ENCODE measurements around the gene WNT7B. TPM values are rescaled to one million over a fixed set of nuclear protein-coding genes. Genes with fewer than 3 reads are reported as not detected.
A peak's percentile ranks its signal among the peaks of the same experiment; 100 is the strongest.

Gene WNT7B
- total RNA-seq, 2 donors from 2014 or later = 0.19 TPM; not detected in 1

- no peaks in the 10 kb centered on the region for H3K9me3 ChIP-seq
- no peak overlapping the region for H3K4me3 ChIP-seq
- H3K4me1 ChIP-seq = peaks cover 0 to 57% of the 10 kb centered on the region in 2 donors
- no peak for TF ChIP-seq CTCF (IDR thresholded peaks at IDR 0.05)
- no peak for DNase-seq (ENCODE audit: low spot score)
- no peaks in the 10 kb centered on the region for H3K36me3 ChIP-seq
- no peaks in the 10 kb centered on the region for H3K27me3 ChIP-seq
- H3K27ac ChIP-seq = peak overlapping the region; percentile 68 to 81
Observed at GRCh38 chr22:45995405-45996101, 18.6 kb upstream of the WNT7B start.

GRCh38 chr22:45994491-45995404 lies 17.8 kb upstream of the WNT7B start:
- DNase-seq (ENCODE audit: low spot score) = peak; percentile 86
- no peaks in the 10 kb centered on the region for H3K36me3 ChIP-seq
- no peaks in the 10 kb centered on the region for H3K9me3 ChIP-seq
- H3K4me3 ChIP-seq = no peak overlapping the region
- TF ChIP-seq CTCF (IDR thresholded peaks at IDR 0.05) = peak; percentile 98
- H3K4me1 ChIP-seq = peaks cover 0 to 56% of the 10 kb centered on the region in 2 donors
- H3K27ac ChIP-seq = no peak overlapping the region
- no peaks in the 10 kb centered on the region for H3K27me3 ChIP-seq

- H3K27me3 ChIP-seq = no peaks in the 10 kb centered on the region
- H3K9me3 ChIP-seq = no peaks in the 10 kb centered on the region
- DNase-seq (ENCODE audit: low spot score) = no peak
Observed at GRCh38 chr22:45993841-45994240, 16.9 kb upstream of the WNT7B start.

GRCh38 chr22:45993143-45993692 lies 16.3 kb upstream of the WNT7B start:
- Histone ChIP-seq H3K27ac (no peak overlapping the region), H3K4me3 (no peak overlapping the region), H3K9me3 (no peaks in the 10 kb centered on the region), H3K27me3 (no peaks in the 10 kb centered on the region), H3K36me3 (no peaks in the 10 kb centered on the region), H3K4me1 (peaks cover 0 to 41% of the 10 kb centered on the region in 2 donors)
- no peak for DNase-seq (ENCODE audit: low spot score)
- no peak for TF ChIP-seq CTCF (IDR thresholded peaks at IDR 0.05)

More at GRCh38 chr22:45993841-45994240, 16.9 kb upstream of the WNT7B start:
- Histone ChIP-seq H3K36me3 (no peaks in the 10 kb centered on the region), H3K4me3 (no peak overlapping the region), H3K27ac (no peak overlapping the region), H3K4me1 (peaks cover 0 to 47% of the 10 kb centered on the region in 2 donors)
- no peak for TF ChIP-seq CTCF (IDR thresholded peaks at IDR 0.05)

- H3K36me3 ChIP-seq = no peaks in the 10 kb centered on the region
- TF ChIP-seq CTCF (IDR thresholded peaks at IDR 0.05) = no peak
- no peaks in the 10 kb centered on the region for H3K27me3 ChIP-seq
- no peak overlapping the region for H3K4me3 ChIP-seq
- peaks cover 0 to 36% of the 10 kb centered on the region in 2 donors for H3K4me1 ChIP-seq
- no peak overlapping the region for H3K27ac ChIP-seq
- no peak for DNase-seq (ENCODE audit: low spot score)
- no peaks in the 10 kb centered on the region for H3K9me3 ChIP-seq
Observed at GRCh38 chr22:45992737-45993136, 15.8 kb upstream of the WNT7B start.
